Measurements from ENCODE around the gene TXNDC11.

Gene TXNDC11

GRCh38 chr16:11722468-11722808 is 20.2 kb downstream of the TXNDC11 start:
- DNase-seq (ENCODE audit: low read depth in 2 of 2) = no peak

GRCh38 chr16:11721781-11722467 is 20.7 kb downstream of the TXNDC11 start:
- no peak for DNase-seq (ENCODE audit: low read depth in 2 of 2)

GRCh38 chr16:11719762-11720161 is 22.9 kb downstream of the TXNDC11 start:
- DNase-seq (ENCODE audit: low read depth in 2 of 2) = no peak

- DNase-seq (ENCODE audit: low read depth in 2 of 2) = no peak
Observed at GRCh38 chr16:11719171-11719570, 23.5 kb downstream of the TXNDC11 start.

GRCh38 chr16:11717811-11718210 is 24.8 kb downstream of the TXNDC11 start:
- DNase-seq (ENCODE audit: low read depth in 2 of 2) = no peak

GRCh38 chr16:11716336-11716735 is 26.3 kb downstream of the TXNDC11 start:
- DNase-seq (ENCODE audit: low read depth in 2 of 2) = no peak

- DNase-seq (ENCODE audit: low read depth in 2 of 2) = no peak
Observed at GRCh38 chr16:11715246-11715947, 27.3 kb downstream of the TXNDC11 start.

GRCh38 chr16:11712122-11712521 is 30.5 kb downstream of the TXNDC11 start:
- no peak for DNase-seq (ENCODE audit: low read depth in 2 of 2)

- DNase-seq (ENCODE audit: low read depth in 2 of 2) = no peak
Observed at GRCh38 chr16:11711662-11712061, 31.0 kb downstream of the TXNDC11 start.

GRCh38 chr16:11708421-11708820 is 34.2 kb downstream of the TXNDC11 start:
- no peak for DNase-seq (ENCODE audit: low read depth in 2 of 2)

GRCh38 chr16:11707679-11708197 is 34.9 kb downstream of the TXNDC11 start:
- no peak for DNase-seq (ENCODE audit: low read depth in 2 of 2)

- DNase-seq (ENCODE audit: low read depth in 2 of 2) = no peak
Observed at GRCh38 chr16:11706180-11706742, 36.4 kb downstream of the TXNDC11 start.

GRCh38 chr16:11705311-11706025 is 37.2 kb downstream of the TXNDC11 start:
- no peak for DNase-seq (ENCODE audit: low read depth in 2 of 2)

GRCh38 chr16:11700264-11701029 is 42.2 kb downstream of the TXNDC11 start:
- DNase-seq (ENCODE audit: low read depth in 2 of 2) = no peak

GRCh38 chr16:11699234-11699894 is 43.3 kb downstream of the TXNDC11 start:
- DNase-seq (ENCODE audit: low read depth in 2 of 2) = no peak

GRCh38 chr16:11698271-11698689 is 44.4 kb downstream of the TXNDC11 start:
- DNase-seq (ENCODE audit: low read depth in 2 of 2) = no peak

GRCh38 chr16:11697319-11697718 is 45.3 kb downstream of the TXNDC11 start:
- no peak for DNase-seq (ENCODE audit: low read depth in 2 of 2)

- no peak for DNase-seq (ENCODE audit: low read depth in 2 of 2)
Observed at GRCh38 chr16:11696266-11697012, 46.2 kb downstream of the TXNDC11 start.

GRCh38 chr16:11692651-11693050 is 50.0 kb downstream of the TXNDC11 start:
- DNase-seq (ENCODE audit: low read depth in 2 of 2) = no peak

GRCh38 chr16:11692171-11692570 is 50.5 kb downstream of the TXNDC11 start:
- DNase-seq (ENCODE audit: low read depth in 2 of 2) = no peak
